Body of pancreas (tissue), 4 donors: ENCODE results near the gene LRRC59. TPM values are rescaled to one million over a fixed set of nuclear protein-coding genes. Genes with fewer than 3 reads are reported as not detected.

Source experiments
- ATAC-seq: fragments of 150-250 bp; one replicate; pipeline ENCODE4 v1.9.1; 2016
- DNase-seq, 4 donors: peaks; one replicate each; pipeline ENCODE4 v3.0.0-alpha.2; 2019
- H3K27ac ChIP-seq, 4 donors: fragments of 200-600 bp; sonication (generic); 1 replicate in 3 of 4; 2 replicates in 1 of 4; pipeline versions ENCODE4 v1.5.1 to v1.6.1; 2016 to 2019; ENCODE audit warnings: mild to moderate bottlenecking in 1 of 4, mixed read lengths in 1 of 4, moderate library complexity in 1 of 4
- H3K27me3 ChIP-seq, 2 donors: fragments of 200-600 bp; sonication (generic); one replicate each; pipeline ENCODE4 v1.6.0; 2016; ENCODE audit warnings: mild to moderate bottlenecking in 1 of 2
- H3K36me3 ChIP-seq, 2 donors: fragments of 200-600 bp; sonication (generic); replicated peaks in 1 of 2; 2 replicates each; pipeline ENCODE4 v1.5.1; 2016; ENCODE audit warnings: low read depth in 2 of 2; ENCODE audit not compliant: insufficient read depth in 1 of 2
- H3K4me1 ChIP-seq: fragments of 200-600 bp; sonication (generic); one replicate; pipeline ENCODE4 v1.6.0; 2016
- H3K4me3 ChIP-seq, 2 donors: fragments of 200-600 bp; sonication (generic); 1 replicate in 1 of 2; 2 replicates in 1 of 2; pipeline ENCODE4 v1.5.1; 2016 to 2019
- H3K9me3 ChIP-seq, 3 donors: fragments of 200-600 bp; sonication (generic); 1 replicate in 2 of 3; 2 replicates in 1 of 3; pipeline ENCODE4 v1.5.1; 2016
- POLR2A ChIP-seq, 3 donors: fragments of 450-650 bp; IDR thresholded peaks; one replicate each; pipeline ENCODE4 v1.6.1; 2016; ENCODE audit warnings: antibody characterized with exemption in 3 of 3, mild to moderate bottlenecking in 2 of 3
- WGBS, 2 donors: methylation state at CpG; one replicate each; pipeline ENCODE4 v1.1.5; 2017; 5-methylcytosine and 5-hydroxymethylcytosine counted together
- intact Hi-C: fragments of 100-400 bp; cut with DNase I; formaldehyde crosslinking; loops from one replicate; pipeline ENCODE4 v1.15.1; 2023
- total RNA-seq, 2 donors: library from RNA; depleted of rRNA; stranded (reverse); fragments of >200 nt; gene quantifications; one replicate each; pipeline ENCODE4 v1.1.0, GENCODE V29; 2016
- TF ChIP-seq, protein P1 (sequence below), 7 experiments: fragments of 450-650 bp in 4 of 7; fragments of 200-600 bp in 3 of 7; sonication (generic) in 3 of 7; IDR thresholded peaks; one replicate each; pipeline ENCODE4 v1.5.1; 2016 to 2019; ENCODE audit warnings: antibody characterized with exemption in 7 of 7

LRRC59 gene
- total RNA-seq, 2 donors from 2014 or later, result 70.8 to 113 TPM

DNA sequence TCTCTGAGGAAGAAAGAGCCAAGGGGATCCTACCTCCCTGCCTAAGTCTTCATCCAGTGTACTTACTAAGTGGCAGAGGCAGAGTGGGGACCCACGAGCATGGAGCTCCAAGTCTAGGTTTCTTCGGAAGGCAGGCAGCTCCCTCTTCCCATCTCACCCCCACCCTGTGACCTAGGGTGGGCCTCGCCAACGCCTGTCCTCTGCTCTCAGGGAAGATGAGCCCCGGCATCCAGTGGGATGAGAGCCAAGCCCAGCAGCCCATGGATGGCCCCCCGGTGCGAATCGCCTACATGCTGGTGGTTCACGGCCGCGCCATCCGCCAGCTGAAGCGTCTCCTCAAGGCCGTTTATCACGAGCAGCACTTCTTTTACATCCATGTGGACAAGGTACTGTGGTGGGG lies 43.1 kb downstream of the LRRC59 start:
- H3K4me3 ChIP-seq, result no peak overlapping the region
- no peak overlapping the region for H3K27ac ChIP-seq
- no peaks in the 10 kb centered on the region for H3K9me3 ChIP-seq
- 92 to 93% methylated on average over 15 of the region's 15 CpGs for WGBS, 2 donors
- no peaks in the 10 kb centered on the region for H3K27me3 ChIP-seq
- H3K36me3 ChIP-seq, result peaks cover 7 to 8% of the 10 kb centered on the region in 2 donors
- no peak for ATAC-seq
- no peak for DNase-seq
- intact Hi-C loops, result no loop called here
- peaks cover 9% of the 10 kb centered on the region for H3K4me1 ChIP-seq
- TF ChIP-seq, protein P1, sequence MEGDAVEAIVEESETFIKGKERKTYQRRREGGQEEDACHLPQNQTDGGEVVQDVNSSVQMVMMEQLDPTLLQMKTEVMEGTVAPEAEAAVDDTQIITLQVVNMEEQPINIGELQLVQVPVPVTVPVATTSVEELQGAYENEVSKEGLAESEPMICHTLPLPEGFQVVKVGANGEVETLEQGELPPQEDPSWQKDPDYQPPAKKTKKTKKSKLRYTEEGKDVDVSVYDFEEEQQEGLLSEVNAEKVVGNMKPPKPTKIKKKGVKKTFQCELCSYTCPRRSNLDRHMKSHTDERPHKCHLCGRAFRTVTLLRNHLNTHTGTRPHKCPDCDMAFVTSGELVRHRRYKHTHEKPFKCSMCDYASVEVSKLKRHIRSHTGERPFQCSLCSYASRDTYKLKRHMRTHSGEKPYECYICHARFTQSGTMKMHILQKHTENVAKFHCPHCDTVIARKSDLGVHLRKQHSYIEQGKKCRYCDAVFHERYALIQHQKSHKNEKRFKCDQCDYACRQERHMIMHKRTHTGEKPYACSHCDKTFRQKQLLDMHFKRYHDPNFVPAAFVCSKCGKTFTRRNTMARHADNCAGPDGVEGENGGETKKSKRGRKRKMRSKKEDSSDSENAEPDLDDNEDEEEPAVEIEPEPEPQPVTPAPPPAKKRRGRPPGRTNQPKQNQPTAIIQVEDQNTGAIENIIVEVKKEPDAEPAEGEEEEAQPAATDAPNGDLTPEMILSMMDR (IDR thresholded peaks at IDR 0.05), result no peak
- no peak for TF ChIP-seq POLR2A (IDR thresholded peaks at IDR 0.05)

DNA sequence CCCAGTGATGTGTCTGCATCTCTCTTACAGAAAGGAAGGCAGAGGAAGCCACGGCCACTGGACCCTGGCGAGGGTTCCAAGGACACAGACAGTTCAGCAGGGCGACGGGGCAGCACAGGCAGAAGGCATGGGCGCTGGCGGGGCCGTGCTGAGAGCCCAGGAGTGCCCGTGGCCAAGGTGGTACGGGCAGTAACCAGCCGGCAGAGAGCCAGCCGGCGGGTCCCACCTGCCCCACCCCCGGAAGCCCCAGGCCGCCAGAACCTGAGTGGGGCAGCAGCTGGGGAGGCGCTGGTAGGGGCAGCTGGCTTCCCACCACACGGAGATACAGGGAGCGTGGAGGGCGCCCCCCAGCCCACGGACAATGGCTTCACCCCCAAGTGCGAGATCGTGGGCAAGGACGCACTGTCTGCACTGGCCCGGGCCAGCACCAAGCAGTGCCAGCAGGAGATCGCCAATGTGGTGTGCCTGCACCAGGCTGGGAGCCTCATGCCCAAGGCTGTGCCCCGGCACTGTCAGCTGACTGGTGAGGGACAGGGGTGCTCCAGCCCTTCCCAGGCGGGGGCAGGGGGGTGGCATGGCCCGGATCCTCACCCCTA lies 43.6 kb downstream of the LRRC59 start:
- Histone ChIP-seq H3K27ac (no peak overlapping the region), H3K4me1 (peaks cover 4% of the 10 kb centered on the region), H3K27me3 (no peaks in the 10 kb centered on the region), H3K36me3 (peaks cover 7 to 8% of the 10 kb centered on the region in 2 donors), H3K9me3 (no peaks in the 10 kb centered on the region), H3K4me3 (no peak overlapping the region)
- ATAC-seq (no peak), DNase-seq (no peak)
- no peak for TF ChIP-seq POLR2A (IDR thresholded peaks at IDR 0.05)
- TF ChIP-seq, protein P1 (IDR thresholded peaks at IDR 0.05), result no peak
- intact Hi-C loops, result no loop called here
- 88 to 91% methylated on average over 2 to 19 of the region's 27 CpGs for WGBS, 2 donors

GRCh38 chr17:50352693-50353599 lies 44.4 kb downstream of the LRRC59 start:
- 92 to 93% methylated on average over 20 to 21 of the region's 21 CpGs for WGBS, 2 donors
- ATAC-seq (no peak), DNase-seq (no peak)
- Histone ChIP-seq H3K9me3 (no peaks in the 10 kb centered on the region), H3K4me1 (peaks cover 3% of the 10 kb centered on the region), H3K36me3 (peaks cover 7 to 8% of the 10 kb centered on the region in 2 donors), H3K27ac (no peak overlapping the region), H3K27me3 (no peaks in the 10 kb centered on the region), H3K4me3 (no peak overlapping the region)
- intact Hi-C loops, result no loop called here
- no peak for TF ChIP-seq POLR2A (IDR thresholded peaks at IDR 0.05)
- TF ChIP-seq, protein P1 (IDR thresholded peaks at IDR 0.05), result no peak

DNA sequence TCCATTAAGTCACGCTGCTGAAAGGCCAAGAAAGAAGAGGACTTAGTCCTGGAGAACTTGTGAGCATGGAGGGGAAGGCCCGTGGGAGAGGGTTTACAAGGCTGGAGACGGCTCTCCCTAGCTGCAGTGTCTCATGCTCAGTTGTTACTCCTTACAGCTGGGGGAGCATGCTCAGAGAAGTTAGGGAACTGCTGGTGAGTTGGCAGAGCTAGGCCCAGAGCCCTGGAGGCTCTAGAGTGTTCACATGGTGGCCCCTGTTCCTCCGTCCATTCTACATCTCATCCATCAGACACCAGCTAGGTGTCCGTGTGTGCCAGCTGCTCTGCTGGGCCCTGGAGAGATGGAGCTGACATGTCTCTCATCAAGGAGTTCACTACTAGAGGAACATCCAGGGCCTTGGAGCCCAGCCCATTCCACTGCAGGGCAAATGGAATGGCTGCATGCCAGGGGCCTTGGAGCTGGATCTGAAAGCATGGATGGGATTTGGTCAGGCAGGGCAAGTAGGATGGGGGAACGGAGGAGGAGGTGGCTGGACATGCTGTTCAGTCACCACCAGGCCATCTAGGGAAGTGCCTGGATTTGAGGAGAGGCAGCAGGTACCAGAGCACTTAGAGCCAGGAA lies 45.1 kb downstream of the LRRC59 start:
- Histone ChIP-seq H3K9me3 (no peaks in the 10 kb centered on the region), H3K4me3 (no peak overlapping the region), H3K36me3 (peaks cover 7 to 8% of the 10 kb centered on the region in 2 donors), H3K27me3 (no peaks in the 10 kb centered on the region), H3K27ac (no peak overlapping the region), H3K4me1 (peaks cover 10% of the 10 kb centered on the region)
- ATAC-seq, result no peak
- TF ChIP-seq, protein P1 (IDR thresholded peaks at IDR 0.05), result no peak
- TF ChIP-seq POLR2A (IDR thresholded peaks at IDR 0.05), result no peak
- intact Hi-C loops, result no loop called here
- WGBS, 2 donors, result 81 to 84% methylated on average over 4 to 6 of the region's 6 CpGs
- peak in 1 of 4 donors; percentile 49 for DNase-seq
